ENCODE results near the gene STOX2.

STOX2 gene

DNA sequence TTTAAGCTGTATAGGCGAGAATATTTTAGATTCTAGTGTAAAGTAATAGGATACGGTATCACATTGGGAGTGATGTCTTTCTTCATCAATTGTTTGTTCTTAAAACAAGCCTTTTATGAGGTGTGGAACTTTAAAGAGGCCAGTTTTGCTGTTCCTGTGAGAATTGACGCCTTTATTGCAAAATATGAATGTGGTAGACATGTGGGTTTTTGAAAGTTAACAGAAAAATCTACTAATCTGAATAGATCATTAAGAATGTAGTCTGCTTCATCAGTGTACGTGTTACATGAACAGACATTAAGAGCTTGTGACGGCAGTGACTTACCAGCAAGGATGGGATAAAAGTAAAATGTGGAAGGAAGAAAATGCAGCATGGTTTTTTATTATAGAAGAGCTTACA is 63.8 kb downstream of the STOX2 start:
- Histone ChIP-seq H3K4me2 (ENCODE audit: low read length) (no peak overlapping the region), H3K9me3 (ENCODE audit: control insufficient read depth, insufficient read depth, low read length) (no peaks in the 10 kb centered on the region), H3K79me2 (ENCODE audit: control insufficient read depth, low read length) (no peaks in the 10 kb centered on the region), H3K27ac (ENCODE audit: low read depth, low read length) (no peak overlapping the region), H4K20me1 (ENCODE audit: control insufficient read depth, insufficient read depth, low read depth, low read length) (no peaks in the 10 kb centered on the region), H3F3A (ENCODE audit: control insufficient read depth, insufficient read depth) (no peaks in the 10 kb centered on the region), H3K27me3 (ENCODE audit: control insufficient read depth, low read length) (no peaks in the 10 kb centered on the region), H3K4me1 (ENCODE audit: control insufficient read depth, low read length) (no peaks in the 10 kb centered on the region), H3K9me2 (replicated peaks; ENCODE audit: control insufficient read depth, low read length) (no peaks in the 10 kb centered on the region), H3K4me3 (ENCODE audit: low read length) (no peak overlapping the region), H3K36me3 (ENCODE audit: control insufficient read depth, low read length) (no peaks in the 10 kb centered on the region)
- TF ChIP-seq EZH2phosphoT487 (IDR thresholded peaks at IDR 0.05; ENCODE audit: borderline replicate concordance, low read length): no peak
- TF ChIP-seq, protein P1, sequence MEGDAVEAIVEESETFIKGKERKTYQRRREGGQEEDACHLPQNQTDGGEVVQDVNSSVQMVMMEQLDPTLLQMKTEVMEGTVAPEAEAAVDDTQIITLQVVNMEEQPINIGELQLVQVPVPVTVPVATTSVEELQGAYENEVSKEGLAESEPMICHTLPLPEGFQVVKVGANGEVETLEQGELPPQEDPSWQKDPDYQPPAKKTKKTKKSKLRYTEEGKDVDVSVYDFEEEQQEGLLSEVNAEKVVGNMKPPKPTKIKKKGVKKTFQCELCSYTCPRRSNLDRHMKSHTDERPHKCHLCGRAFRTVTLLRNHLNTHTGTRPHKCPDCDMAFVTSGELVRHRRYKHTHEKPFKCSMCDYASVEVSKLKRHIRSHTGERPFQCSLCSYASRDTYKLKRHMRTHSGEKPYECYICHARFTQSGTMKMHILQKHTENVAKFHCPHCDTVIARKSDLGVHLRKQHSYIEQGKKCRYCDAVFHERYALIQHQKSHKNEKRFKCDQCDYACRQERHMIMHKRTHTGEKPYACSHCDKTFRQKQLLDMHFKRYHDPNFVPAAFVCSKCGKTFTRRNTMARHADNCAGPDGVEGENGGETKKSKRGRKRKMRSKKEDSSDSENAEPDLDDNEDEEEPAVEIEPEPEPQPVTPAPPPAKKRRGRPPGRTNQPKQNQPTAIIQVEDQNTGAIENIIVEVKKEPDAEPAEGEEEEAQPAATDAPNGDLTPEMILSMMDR (IDR thresholded peaks at IDR 0.05; ENCODE audit: low read depth, low read length, poor library complexity, severe bottlenecking): no peak

DNA sequence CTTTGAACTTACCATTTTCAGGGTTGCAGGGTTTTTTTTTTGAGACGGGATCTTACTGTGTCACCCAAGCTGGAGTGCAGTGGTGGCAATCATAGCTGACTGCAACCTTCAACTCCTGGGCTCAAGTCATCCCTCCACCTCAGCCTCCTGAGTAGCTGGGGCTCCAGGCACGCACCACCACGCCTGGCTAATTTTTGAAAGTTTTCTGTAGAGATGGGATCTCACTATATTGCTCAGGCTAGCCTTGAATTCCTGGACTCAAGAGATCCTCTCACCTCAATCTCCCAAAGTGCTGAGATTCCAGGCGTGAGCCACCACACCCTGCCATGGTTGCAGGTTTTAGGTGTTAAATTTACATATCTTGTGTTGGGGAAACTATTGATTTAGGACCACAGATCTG is 64.5 kb downstream of the STOX2 start:
- TF ChIP-seq EZH2phosphoT487 (IDR thresholded peaks at IDR 0.05; ENCODE audit: borderline replicate concordance, low read length): no peak
- TF ChIP-seq, protein P1 (IDR thresholded peaks at IDR 0.05; ENCODE audit: low read depth, low read length, poor library complexity, severe bottlenecking): no peak
- Histone ChIP-seq H3K27me3 (ENCODE audit: control insufficient read depth, low read length) (no peaks in the 10 kb centered on the region), H3K27ac (ENCODE audit: low read depth, low read length) (no peak overlapping the region), H3K9me3 (ENCODE audit: control insufficient read depth, insufficient read depth, low read length) (peaks cover 3% of the 10 kb centered on the region; the same call in 1 of the 2 replicates), H3F3A (ENCODE audit: control insufficient read depth, insufficient read depth) (no peaks in the 10 kb centered on the region), H4K20me1 (ENCODE audit: control insufficient read depth, insufficient read depth, low read depth, low read length) (no peaks in the 10 kb centered on the region), H3K4me1 (ENCODE audit: control insufficient read depth, low read length) (no peaks in the 10 kb centered on the region), H3K4me3 (ENCODE audit: low read length) (no peak overlapping the region), H3K79me2 (ENCODE audit: control insufficient read depth, low read length) (no peaks in the 10 kb centered on the region), H3K4me2 (ENCODE audit: low read length) (no peak overlapping the region), H3K36me3 (ENCODE audit: control insufficient read depth, low read length) (no peaks in the 10 kb centered on the region), H3K9me2 (replicated peaks; ENCODE audit: control insufficient read depth, low read length) (no peaks in the 10 kb centered on the region)

DNA sequence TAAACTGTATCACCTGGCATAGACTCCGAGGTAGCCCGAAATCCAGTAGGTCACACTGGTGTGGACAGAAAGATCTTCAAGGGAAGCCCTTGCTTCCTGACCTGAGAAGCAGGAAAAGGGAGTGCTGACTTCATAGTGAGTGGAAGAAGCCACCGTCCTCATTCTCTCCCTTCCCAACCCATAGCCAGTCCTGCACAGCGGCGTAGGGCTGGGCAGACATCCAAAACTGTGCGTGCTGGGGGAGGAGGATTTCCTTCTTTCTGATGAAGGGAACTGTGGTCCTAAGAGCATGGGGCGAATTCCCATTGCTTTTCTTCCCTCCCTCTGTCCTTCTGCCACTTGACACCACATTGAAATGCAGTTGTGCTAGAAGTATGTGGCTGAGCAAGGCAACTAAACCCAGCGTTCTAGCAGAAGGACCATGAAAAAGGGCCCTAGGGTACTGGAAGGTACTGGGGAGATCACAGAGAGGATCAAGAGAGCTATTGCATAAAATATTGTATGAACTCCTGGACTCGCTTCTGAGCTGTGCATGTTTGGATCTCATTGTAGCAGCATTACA is 66.9 kb downstream of the STOX2 start:
- no peaks in the 10 kb centered on the region for H3K27me3 ChIP-seq (ENCODE audit: control insufficient read depth, low read length)
- TF ChIP-seq, protein P1 (IDR thresholded peaks at IDR 0.05; ENCODE audit: low read depth, low read length, poor library complexity, severe bottlenecking): no peak
- no peak for TF ChIP-seq EZH2phosphoT487 (IDR thresholded peaks at IDR 0.05; ENCODE audit: borderline replicate concordance, low read length)
- no peaks in the 10 kb centered on the region for H4K20me1 ChIP-seq (ENCODE audit: control insufficient read depth, insufficient read depth, low read depth, low read length)
- H3K9me3 ChIP-seq (ENCODE audit: control insufficient read depth, insufficient read depth, low read length): peaks cover 4% of the 10 kb centered on the region; the same call in 1 of the 2 replicates
- H3K79me2 ChIP-seq (ENCODE audit: control insufficient read depth, low read length): no peaks in the 10 kb centered on the region
- no peak overlapping the region for H3K4me3 ChIP-seq (ENCODE audit: low read length)
- H3K4me2 ChIP-seq (ENCODE audit: low read length): no peak overlapping the region
- H3F3A ChIP-seq (ENCODE audit: control insufficient read depth, insufficient read depth): no peaks in the 10 kb centered on the region
- H3K27ac ChIP-seq (ENCODE audit: low read depth, low read length): no peak overlapping the region
- H3K9me2 ChIP-seq (replicated peaks; ENCODE audit: control insufficient read depth, low read length): no peaks in the 10 kb centered on the region
- no peaks in the 10 kb centered on the region for H3K36me3 ChIP-seq (ENCODE audit: control insufficient read depth, low read length)
- H3K4me1 ChIP-seq (ENCODE audit: control insufficient read depth, low read length): no peaks in the 10 kb centered on the region

Data from DOHH2 (cell line).